Measurements from ENCODE around the gene CAPRIN1. TPM values are rescaled to one million over a fixed set of nuclear protein-coding genes. Genes with fewer than 3 reads are reported as not detected.
"Not testable (repeated sequence)": the region's sequence is repeated elsewhere in the genome, so short reads cannot be mapped to it uniquely, and the experiment has no call there.

Gene CAPRIN1
- total RNA-seq, 2 experiments from 2014 or later, result 190 to 201 TPM

DNA sequence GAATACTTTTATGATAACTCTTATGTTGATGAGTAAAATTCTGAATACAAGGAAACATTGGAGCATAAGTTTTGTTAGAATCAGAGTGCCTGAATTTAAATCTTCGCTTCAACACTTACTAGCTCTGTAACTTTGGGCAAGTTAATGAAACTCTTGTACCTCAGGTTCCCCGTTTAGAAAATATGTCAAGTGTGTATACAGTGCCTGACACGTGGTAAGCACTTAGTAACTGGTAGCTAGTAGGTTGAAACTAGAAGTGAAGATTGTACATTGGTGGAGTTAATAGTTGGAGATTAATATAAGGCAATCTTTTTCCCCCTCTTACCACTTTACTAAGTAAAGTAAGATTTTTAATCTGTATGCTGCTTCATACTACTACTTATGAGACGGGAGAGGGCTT is 29.1 kb downstream of the CAPRIN1 start:
- Mint-ChIP-seq H3K36me3 (peaks cover 35% of the 10 kb centered on the region), H3K27ac (no peak overlapping the region), H3K27me3 (no peaks in the 10 kb centered on the region)

DNA sequence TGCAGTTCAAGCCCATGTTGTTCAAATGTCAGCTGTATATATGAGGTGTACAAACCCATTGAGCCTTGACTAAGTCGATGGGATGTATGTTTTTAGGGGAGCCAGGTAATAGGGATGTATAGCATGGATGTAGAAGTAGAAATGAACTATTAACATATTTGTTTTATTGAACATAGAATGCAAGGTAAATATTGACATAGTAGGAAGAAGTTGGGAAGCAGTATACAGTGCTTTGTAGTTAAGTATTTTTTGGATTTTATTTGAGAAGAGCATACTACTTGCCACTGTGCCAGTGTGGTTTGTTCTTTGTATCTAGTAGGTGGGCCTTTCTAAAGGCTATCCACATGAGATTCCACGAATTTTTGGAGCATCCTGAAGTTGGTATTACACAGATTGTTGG is 33.1 kb downstream of the CAPRIN1 start:
- POLR2A ChIA-PET, result no interaction called here
- Mint-ChIP-seq H3K4me1 (peaks cover 14% of the 10 kb centered on the region), H3K27ac (peak overlapping the region; percentile 32), H3K36me3 (peaks cover 46% of the 10 kb centered on the region), H3K27me3 (no peaks in the 10 kb centered on the region), H3K4me3 (no peak overlapping the region), H3K9me3 (no peaks in the 10 kb centered on the region)
- DNase-seq (no peak), ATAC-seq (ENCODE audit: low read depth) (no peak)

More for the DNA sequence above, 29.1 kb downstream of the CAPRIN1 start:
- Mint-ChIP-seq H3K4me1 (peaks cover 14% of the 10 kb centered on the region), H3K4me3 (no peak overlapping the region), H3K9me3 (no peaks in the 10 kb centered on the region)
- DNase-seq, result no peak
- POLR2A ChIA-PET, result interaction anchor here (0.7 to 1.0 kb wide), 2 partner anchors 21 to 28 kb away, joined by 3 read pairs; partner anchors contain the start of gene CAPRIN1
- ATAC-seq (ENCODE audit: low read depth), result no peak

DNA sequence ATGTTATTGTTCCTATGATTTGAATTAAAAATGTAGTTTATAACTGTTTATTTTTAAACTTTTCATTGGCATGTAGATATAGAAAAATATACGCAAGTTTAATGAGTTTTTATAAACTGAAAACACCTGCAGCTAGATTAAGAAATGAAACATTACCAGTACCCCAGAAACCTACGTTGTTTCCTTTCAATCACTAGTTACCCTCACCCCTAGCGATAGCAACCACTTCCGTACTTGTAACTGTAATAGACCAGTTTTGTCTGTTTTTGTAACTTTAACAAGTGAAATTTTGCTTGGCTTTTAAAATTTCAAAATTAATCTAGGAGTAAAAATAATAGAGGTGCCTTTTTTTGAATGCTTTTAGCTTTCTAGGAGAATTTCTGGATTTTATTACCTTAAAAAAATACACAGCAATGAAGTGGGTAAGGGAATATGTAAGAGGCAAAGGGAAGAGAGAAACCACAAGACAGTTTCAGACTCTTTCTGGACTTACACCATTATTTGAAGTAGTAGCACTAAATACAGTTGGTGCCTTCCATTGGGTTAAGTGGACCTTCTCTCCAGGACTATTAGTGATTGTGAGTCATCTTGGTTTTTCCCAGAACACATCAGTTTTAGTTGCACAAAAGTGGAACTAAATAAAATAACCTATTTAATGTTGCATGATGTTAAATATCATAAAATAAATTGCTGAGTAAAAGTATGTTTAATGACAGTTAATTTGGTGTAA is 35.2 kb downstream of the CAPRIN1 start:
- peak overlapping the region; percentile 20 for H3K4me3 Mint-ChIP-seq
- POLR2A ChIA-PET, result interaction anchor here (0.8 kb wide), 1 partner anchor 19 kb away, joined by 3 read pairs; the partner anchor contains the start of gene NAT10
- no peaks in the 10 kb centered on the region for H3K27me3 Mint-ChIP-seq
- DNase-seq (no peak), ATAC-seq (ENCODE audit: low read depth) (peak; percentile 59)
- H3K4me1 Mint-ChIP-seq, result peaks cover 14% of the 10 kb centered on the region
- peak overlapping the region; percentile 67 for H3K27ac Mint-ChIP-seq
- no peaks in the 10 kb centered on the region for H3K9me3 Mint-ChIP-seq
- peaks cover 51% of the 10 kb centered on the region for H3K36me3 Mint-ChIP-seq

DNA sequence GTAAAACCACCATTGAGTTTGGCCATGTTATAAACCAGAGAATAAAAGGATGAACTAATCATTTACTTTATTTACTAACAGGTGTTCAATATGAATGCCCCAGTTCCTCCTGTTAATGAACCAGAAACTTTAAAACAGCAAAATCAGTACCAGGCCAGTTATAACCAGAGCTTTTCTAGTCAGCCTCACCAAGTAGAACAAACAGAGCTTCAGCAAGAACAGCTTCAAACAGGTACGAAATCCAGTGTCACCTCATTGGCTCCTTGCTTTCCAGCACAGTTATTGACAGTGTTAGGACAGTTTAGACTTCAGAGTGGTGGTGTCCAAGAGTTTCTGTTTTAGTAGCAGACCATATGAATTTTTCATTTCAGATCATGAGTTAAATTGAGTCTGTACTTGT is 40.3 kb downstream of the CAPRIN1 start:
- peaks cover 1% of the 10 kb centered on the region for H3K4me1 Mint-ChIP-seq
- no peaks in the 10 kb centered on the region for H3K9me3 Mint-ChIP-seq
- POLR2A ChIA-PET, result interaction anchor here (0.7 kb wide), 1 partner anchor 346 kb away, joined by 4 read pairs; no protein-coding TSS in a partner anchor
- ATAC-seq (ENCODE audit: low read depth), result no peak
- no peak for DNase-seq
- no peak overlapping the region for H3K27ac Mint-ChIP-seq
- H3K27me3 Mint-ChIP-seq, result no peaks in the 10 kb centered on the region
- peaks cover 35% of the 10 kb centered on the region for H3K36me3 Mint-ChIP-seq
- no peak overlapping the region for H3K4me3 Mint-ChIP-seq

DNA sequence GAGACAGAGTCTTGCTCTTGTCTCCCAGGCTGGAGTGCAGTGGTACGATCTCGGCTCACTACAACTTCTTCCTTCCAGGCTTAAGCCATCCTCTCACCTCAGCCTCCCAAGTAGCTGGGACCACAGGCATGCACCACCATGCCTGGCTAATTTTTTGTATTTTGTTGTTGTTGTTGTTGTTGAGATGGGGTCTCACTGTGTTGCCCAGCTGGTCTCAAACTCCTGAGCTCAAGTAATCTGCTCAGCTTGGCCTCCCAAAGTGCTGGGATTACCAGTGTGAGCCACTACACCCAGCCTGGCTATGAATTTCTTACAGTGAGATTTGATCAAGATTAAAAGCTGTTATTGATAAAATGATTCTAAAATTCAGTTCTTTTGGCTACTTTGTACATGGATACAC is 43.4 kb downstream of the CAPRIN1 start:
- H3K9me3 Mint-ChIP-seq; ATAC-seq (ENCODE audit: low read depth); H3K27me3 Mint-ChIP-seq; H3K4me1 Mint-ChIP-seq; DNase-seq; H3K4me3 Mint-ChIP-seq; H3K27ac Mint-ChIP-seq; POLR2A ChIA-PET: not testable (repeated sequence)
- H3K36me3 Mint-ChIP-seq, result peaks cover 34% of the 10 kb centered on the region

DNA sequence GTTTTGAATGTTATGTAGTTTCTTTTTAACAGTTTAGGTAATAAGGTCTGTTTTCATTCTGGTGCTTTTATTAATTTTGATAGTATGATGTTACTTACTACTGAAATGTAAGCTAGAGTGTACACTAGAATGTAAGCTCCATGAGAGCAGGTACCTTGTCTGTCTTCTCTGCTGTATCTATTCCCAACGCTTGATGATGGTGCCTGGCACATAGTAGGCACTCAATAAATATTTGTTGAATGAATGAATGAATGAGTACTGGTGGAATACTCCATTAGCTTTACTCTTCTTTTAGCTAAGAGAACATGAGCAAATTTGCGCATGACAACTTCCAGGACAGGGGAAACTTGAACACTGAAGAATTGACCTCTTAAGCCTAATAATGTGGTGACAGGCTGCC is 47.3 kb downstream of the CAPRIN1 start:
- Mint-ChIP-seq H3K4me1 (peaks cover 2% of the 10 kb centered on the region), H3K36me3 (peaks cover 24% of the 10 kb centered on the region), H3K27me3 (no peaks in the 10 kb centered on the region), H3K4me3 (no peak overlapping the region), H3K9me3 (no peaks in the 10 kb centered on the region), H3K27ac (no peak overlapping the region)
- ATAC-seq (ENCODE audit: low read depth) (no peak), DNase-seq (no peak)
- POLR2A ChIA-PET, result no interaction called here

DNA sequence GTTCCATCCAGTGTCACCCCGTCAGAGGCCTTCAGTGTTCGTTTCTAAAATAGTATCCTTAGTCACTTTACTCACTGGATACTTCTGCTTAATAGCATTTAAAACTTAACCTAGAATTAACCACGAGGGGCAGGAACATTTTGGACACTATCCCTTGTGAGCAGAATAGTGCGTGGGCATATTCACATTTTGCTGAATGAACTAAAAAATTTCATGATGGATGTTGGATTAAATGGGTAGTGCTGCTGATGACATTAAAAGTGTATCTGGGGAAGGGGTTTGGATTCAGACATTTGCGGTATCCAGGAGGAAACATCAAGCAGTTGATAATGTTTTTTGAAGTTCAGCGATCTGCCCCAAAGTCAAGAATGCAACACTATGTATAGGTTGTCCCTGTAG is 53.1 kb downstream of the CAPRIN1 start:
- POLR2A ChIA-PET, result interaction anchor here (0.5 to 2.6 kb wide), 8 partner anchors 9 to 1068 kb away, joined by 3 to 47 read pairs (median 4); partner anchors contain the start of gene CAPRIN1
- Mint-ChIP-seq H3K36me3 (peaks cover 15% of the 10 kb centered on the region), H3K27ac (peak overlapping the region; percentile 97), H3K9me3 (no peaks in the 10 kb centered on the region), H3K27me3 (no peaks in the 10 kb centered on the region), H3K4me3 (peak overlapping the region; percentile 95), H3K4me1 (peaks cover 42% of the 10 kb centered on the region)
- DNase-seq, result no peak
- ATAC-seq (ENCODE audit: low read depth), result no peak

DNA sequence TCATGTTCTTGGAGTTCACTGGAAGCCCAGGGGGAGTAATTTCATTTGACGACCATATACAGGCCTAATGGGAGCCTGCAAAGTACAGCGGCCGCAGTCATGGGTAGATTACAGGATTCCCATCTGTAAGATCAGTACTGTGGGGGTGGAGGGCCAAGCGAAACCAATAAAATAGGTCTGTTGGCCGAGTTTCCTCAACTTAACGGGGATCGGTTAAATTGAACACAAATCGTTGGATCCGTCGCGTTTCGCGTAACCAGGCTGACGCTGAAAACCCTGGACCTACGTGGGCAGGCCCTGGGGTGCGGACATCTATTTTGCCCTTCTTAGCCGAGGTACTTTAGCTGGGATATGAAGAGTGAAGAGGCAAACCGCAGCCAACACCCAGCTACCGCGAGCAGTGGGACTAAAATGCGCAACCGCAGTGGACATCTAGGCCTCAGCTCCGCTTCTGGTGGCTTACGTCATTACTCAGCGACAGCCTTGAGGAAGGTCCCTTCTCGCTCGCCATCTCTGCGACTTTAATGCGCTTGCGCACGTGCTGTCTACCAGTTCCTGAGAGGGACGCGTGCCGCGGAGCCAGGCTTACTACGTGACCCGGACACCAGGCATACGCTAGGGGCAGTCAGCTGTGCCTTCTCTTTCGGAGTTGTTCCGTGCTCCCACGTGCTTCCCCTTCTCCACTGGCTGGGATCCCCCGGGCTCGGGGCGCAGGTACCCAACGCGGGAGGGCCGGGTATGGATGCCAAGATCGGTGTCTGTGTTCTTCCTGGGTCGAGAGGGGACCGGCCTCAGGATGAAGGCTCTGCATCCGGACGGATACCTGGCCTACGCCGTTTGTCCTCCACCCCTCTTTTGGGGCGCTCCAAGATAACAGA is 53.8 kb downstream of the CAPRIN1 start, which contains the start of gene NAT10:
NAT10 (plus strand) TSS at position 551 of the 878 bp plus-strand sequence. CDS start 2,597 bp downstream, outside the sequence.
- Mint-ChIP-seq H3K4me1 (peaks cover 42% of the 10 kb centered on the region), H3K27ac (peak within 1 kb of the TSS; percentile 97), H3K9me3 (no peaks in the 10 kb centered on the region), H3K27me3 (no peaks in the 10 kb centered on the region), H3K4me3 (peak within 1 kb of the TSS; percentile 95), H3K36me3 (peaks cover 18% of the 10 kb centered on the region)
- ATAC-seq (ENCODE audit: low read depth) (peak; percentile 95), DNase-seq (peak; percentile 90)
- POLR2A ChIA-PET, result interaction anchor here (0.5 to 2.6 kb wide), 9 partner anchors 8 to 1067 kb away, joined by 3 to 47 read pairs (median 4); partner anchors contain the start of gene CAPRIN1

DNA sequence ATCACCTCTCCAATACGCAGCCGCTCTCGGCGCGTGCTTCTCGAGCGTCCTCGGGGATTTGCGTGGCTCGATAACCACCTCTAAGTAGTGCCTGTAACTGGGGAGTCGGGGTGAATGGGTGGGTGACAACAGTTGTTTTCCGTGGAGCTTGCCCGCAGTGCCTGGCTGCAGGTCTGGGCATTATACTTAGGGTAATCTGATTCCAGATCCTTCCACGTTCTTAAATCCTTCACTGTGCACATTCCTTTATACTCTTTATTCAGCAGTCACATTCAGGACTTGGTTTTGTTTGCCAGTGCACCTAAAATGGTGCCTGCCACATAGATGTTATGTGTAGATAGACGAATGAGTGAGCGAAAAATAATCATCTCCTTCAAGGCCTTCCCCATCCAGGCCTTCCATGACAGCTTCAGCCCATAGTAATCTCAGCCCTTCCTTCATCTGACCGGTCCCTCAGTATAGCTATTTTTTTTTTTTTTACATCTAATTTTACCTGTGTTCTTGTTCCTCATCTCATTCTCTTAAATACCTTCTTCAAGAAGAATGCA is 54.5 kb downstream of the CAPRIN1 start:
- no peaks in the 10 kb centered on the region for H3K9me3 Mint-ChIP-seq
- peaks cover 18% of the 10 kb centered on the region for H3K36me3 Mint-ChIP-seq
- ATAC-seq (ENCODE audit: low read depth), result no peak
- H3K27ac Mint-ChIP-seq, result peak overlapping the region; percentile 97
- H3K4me3 Mint-ChIP-seq, result peak overlapping the region; percentile 95
- H3K4me1 Mint-ChIP-seq, result peaks cover 42% of the 10 kb centered on the region
- DNase-seq, result no peak
- POLR2A ChIA-PET, result interaction anchor here (0.9 to 2.6 kb wide), 7 partner anchors 16 to 253 kb away, joined by 3 to 47 read pairs (median 3); partner anchors contain the start of gene CAPRIN1
- no peaks in the 10 kb centered on the region for H3K27me3 Mint-ChIP-seq

DNA sequence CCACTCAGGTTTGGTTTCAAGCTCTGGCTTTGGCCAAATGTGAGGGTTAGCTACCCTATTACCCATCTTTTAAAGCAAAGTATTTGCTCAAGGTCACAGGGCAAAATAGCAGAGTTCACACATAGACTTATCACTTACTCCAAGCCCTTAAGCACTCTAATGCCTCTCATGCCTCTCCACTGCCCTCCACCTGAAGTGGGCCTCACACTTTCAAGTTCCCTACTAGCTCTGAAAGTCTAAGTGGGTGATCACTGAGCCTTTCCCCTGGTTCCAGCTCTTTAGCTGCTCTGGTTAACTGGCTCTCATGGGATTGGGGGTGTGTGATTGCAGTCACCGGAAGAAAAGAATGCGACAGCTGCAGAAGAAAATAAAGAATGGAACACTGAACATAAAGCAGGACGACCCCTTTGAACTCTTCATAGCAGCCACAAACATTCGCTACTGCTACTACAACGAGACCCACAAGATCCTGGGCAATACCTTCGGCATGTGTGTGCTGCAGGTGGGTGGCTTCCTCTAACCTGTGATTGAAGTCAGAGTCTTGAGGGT is 60.3 kb downstream of the CAPRIN1 start:
- H3K27me3 Mint-ChIP-seq, result no peaks in the 10 kb centered on the region
- ATAC-seq (ENCODE audit: low read depth) (no peak), DNase-seq (no peak)
- peaks cover 37% of the 10 kb centered on the region for H3K36me3 Mint-ChIP-seq
- no peak overlapping the region for H3K27ac Mint-ChIP-seq
- H3K4me3 Mint-ChIP-seq, result no peak overlapping the region
- H3K4me1 Mint-ChIP-seq, result peaks cover 20% of the 10 kb centered on the region
- no peaks in the 10 kb centered on the region for H3K9me3 Mint-ChIP-seq
- POLR2A ChIA-PET, result no interaction called here

DNA sequence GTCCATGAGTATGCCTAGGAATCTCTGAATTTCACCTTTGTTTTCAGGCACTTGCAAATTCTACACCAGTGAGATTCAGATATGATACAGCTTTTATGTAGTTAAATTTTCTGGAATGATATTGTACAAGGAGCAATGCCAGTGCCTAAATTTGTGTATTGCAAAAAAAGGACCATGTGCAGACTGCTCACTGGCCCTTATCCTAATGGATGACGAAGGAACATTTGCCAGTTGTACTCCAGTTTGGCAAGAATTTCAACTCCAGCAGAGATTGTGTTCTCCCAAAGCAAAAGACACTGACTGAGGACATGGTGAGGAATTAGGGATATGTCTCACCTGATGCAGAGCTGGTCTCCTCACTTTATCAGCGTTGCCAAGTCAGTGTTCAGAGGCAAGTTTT is 62.5 kb downstream of the CAPRIN1 start:
- Mint-ChIP-seq H3K9me3 (no peaks in the 10 kb centered on the region), H3K27me3 (no peaks in the 10 kb centered on the region), H3K4me1 (peaks cover 7% of the 10 kb centered on the region), H3K4me3 (no peak overlapping the region), H3K36me3 (peaks cover 40% of the 10 kb centered on the region), H3K27ac (no peak overlapping the region)
- POLR2A ChIA-PET, result interaction anchor here (1.0 kb wide), 1 partner anchor 9 kb away, joined by 3 read pairs; the partner anchor contains the start of gene NAT10
- ATAC-seq (ENCODE audit: low read depth) (no peak), DNase-seq (no peak)

DNA sequence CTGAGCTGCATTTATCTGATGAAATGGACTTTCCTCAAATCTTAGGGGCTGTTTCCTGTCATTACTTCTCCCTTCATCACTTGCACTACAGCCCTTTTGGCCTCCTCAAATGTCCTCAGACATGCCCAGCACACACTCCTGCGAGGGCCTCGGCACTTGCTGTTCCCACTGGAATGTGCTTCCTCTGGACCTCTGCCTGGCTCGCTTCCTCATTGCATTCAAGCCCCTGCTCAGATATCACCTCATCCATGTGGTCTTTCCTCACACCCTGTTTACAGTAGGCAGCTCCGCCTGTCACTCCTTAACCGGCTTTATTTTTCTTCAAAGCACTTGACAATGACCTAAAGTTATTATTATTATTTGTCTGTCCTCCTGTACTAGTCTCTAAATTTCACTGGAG is 62.9 kb downstream of the CAPRIN1 start:
- ATAC-seq (ENCODE audit: low read depth), result no peak
- POLR2A ChIA-PET, result no interaction called here
- H3K27ac Mint-ChIP-seq, result no peak overlapping the region
- DNase-seq, result no peak
- peaks cover 3% of the 10 kb centered on the region for H3K4me1 Mint-ChIP-seq
- H3K36me3 Mint-ChIP-seq, result peaks cover 35% of the 10 kb centered on the region
- H3K4me3 Mint-ChIP-seq, result no peak overlapping the region
- no peaks in the 10 kb centered on the region for H3K9me3 Mint-ChIP-seq
- H3K27me3 Mint-ChIP-seq, result no peaks in the 10 kb centered on the region

DNA sequence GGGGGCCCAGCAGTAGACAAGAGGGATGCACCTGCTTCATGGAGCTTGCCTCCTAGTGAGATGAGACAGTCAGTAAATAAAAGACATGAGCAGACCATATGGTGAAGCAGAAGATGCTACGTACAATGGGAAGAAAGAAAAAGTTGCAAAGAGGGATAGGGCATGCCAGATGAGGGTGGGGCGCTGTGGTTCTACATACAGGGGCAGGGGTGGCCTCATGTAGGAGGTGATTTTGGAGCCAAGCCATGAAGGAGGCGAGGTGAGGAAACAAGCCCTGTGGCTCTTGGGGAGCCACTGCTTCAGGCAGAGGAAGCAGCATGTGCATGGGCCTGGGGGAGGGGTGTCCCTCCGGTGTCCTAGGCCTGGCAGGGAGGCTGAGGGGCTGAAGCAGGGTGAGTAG is 69.1 kb downstream of the CAPRIN1 start:
- Mint-ChIP-seq H3K36me3 (peaks cover 27% of the 10 kb centered on the region), H3K4me3 (no peak overlapping the region), H3K27me3 (no peaks in the 10 kb centered on the region), H3K9me3 (no peaks in the 10 kb centered on the region), H3K27ac (peak overlapping the region; percentile 2), H3K4me1 (no peaks in the 10 kb centered on the region)
- no peak for ATAC-seq (ENCODE audit: low read depth)
- no peak for DNase-seq
- POLR2A ChIA-PET, result no interaction called here
